Lung microvascular endothelial cell (primary cell): Measurements from ENCODE around the gene TBC1D10A. TPM values are rescaled to one million over a fixed set of nuclear protein-coding genes. Genes with fewer than 3 reads are reported as not detected.

Source experiments
- DNase-seq, 2 donors: peaks; one replicate each; pipeline versions ENCODE4 v3.0.0 to v3.0.0-alpha.2; 2010; ENCODE audit warnings: low read depth in 2 of 2
- total RNA-seq: library from RNA; depleted of rRNA; stranded (reverse); fragments of >200 nt; gene quantifications from 2 replicates; pipeline ENCODE4 v1.2.1, GENCODE V29; 2014

TBC1D10A gene
- total RNA-seq, 1 donor from 2014 or later: 8.9 TPM

DNA sequence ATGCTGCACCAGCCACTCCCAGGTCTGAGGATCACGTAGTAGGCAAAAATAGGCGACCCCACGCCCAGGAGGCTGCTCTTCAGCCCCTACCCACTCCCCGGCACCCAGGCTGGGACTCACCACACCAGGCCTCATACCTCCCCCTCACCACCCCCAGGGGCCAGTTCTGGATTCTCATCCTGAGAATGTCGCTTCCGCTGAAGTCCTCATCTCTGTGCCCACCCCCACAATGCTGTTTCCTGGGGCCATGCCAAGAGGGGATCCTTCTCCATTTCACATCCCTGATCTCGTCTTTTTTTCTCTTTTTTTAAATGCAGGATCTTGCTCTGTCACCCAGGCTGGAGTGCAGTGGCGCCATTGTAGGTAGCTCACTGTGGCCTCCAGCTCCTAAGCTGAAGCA, 58.4 kb downstream of the TBC1D10A start:
- no peak for DNase-seq

DNA sequence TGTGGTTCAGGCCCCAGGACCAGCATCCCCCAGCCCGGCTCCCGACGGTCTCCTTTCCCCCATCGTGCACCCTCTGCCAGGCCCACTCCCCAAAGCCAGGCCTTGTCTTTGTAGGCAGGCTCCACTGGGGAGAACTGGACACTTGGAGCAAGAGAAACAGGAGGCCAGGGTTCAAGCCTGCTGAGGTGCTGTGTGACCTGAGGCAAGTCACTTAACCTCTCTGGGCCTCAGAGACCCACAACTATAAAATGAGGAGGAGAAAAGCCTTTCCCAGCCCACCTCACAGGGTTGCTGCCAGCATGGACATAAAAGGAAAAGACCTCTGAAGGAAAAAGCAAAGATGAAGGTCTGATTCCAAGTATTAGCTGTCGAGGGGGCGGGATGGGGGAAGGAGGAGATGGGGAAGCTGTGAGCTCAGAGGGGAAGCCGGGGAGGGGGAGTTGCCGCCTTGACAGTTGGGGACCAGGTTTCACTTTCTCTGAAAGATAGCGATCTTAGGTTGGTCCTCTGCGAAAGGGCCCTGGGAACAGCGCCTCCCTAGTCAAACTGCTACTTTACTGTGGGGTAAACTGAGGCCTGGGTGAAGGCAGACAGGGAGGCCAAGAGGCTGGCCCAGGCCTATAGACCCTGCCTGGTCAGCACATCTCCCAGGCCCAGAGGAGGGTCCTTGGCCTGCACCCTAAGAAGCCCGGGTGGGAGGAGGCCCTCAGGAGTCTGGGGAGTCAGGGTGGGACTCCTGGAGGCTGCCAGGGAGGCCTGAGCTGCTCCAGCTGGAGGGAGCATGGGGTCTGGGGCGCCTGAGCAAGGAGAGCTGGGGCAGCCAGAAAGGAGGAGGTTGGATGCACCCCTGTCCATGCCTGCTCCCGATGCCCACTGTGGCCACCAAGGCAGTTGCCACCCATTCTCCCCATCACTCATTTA, 59.1 kb downstream of the TBC1D10A start:
- DNase-seq: no peak

DNA sequence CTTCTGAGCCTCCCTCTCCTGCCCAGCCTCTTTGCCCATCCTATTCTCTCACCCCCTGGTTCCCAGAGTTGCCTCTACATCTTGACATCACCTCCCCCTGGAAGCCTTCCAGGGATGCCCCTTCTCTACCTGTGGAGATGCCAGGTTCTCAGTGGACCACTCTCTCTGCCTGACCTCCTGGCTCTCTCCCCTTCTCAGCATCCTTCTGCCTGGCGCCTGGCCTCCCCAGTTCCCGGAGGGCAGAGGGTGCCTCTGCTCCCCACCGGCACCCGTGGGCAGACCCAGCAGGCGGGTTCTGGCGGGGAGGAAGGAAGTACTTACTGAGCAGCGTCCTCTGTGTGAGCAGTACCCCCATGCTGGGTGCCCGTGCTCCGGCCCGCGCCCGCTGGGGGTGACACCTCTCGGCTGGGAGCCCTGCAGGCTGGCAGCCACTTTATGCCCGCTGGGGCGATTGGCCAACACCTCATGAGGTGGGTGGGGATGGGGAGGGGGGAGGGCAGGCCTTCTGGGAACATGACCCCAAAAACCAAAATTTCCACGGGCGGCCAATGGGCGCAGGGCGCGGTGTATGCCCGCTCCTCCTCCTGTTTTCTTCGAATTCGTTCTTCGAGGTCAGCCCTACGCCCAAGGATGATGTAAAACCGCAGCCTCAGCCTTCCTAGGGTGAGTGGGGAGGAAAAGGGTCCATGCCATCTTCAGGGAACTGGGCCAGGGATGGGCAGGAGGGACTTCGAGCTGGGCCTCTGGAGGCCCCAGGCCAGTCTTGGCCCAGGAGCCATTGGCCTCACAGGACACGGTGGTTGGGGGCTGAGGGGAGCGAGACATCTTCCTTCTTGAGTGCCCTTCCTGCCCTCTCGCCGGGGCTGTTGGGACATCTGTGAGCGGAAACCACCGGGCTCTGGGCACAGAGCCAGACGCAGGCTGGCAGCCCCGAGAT, 60.0 kb downstream of the TBC1D10A start, which contains the start of gene OSM:
TSS of gene OSM (minus strand) at position 407 of the 937 bp plus-strand sequence. CDS start at position 355, 52 bp downstream.
- peak in 1 of 2 donors; percentile 34 for DNase-seq

DNA sequence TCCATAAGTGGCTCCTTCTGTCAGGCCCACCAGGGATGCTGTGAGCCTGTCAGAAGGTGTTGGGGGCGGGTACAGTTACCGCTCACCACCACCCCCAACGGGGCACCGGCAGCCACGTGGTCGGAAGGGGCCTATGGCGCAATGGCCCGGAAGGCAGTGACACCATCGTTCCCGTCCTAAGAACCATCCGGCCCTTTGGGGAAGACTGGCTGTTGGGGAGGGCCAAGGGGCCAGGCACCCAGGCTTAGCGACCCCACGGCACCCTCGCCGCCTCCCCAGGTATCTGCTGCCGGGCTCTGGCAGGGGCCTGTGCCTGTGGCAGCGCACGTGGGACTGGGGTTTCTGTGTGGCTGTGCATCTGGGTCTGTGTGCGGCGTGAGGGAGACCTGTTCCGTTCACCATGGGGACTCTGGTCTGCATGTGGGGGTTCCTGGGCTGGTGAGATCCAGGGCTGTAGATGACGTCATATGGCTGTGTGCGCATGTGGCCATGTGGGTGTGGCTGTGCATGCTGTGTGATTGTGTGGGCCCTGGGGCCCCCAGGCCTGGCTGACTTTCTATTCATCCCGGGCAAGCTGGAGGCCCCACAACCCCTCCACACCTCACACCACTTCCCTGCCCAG, 60.8 kb downstream of the TBC1D10A start:
- DNase-seq: no peak

DNA sequence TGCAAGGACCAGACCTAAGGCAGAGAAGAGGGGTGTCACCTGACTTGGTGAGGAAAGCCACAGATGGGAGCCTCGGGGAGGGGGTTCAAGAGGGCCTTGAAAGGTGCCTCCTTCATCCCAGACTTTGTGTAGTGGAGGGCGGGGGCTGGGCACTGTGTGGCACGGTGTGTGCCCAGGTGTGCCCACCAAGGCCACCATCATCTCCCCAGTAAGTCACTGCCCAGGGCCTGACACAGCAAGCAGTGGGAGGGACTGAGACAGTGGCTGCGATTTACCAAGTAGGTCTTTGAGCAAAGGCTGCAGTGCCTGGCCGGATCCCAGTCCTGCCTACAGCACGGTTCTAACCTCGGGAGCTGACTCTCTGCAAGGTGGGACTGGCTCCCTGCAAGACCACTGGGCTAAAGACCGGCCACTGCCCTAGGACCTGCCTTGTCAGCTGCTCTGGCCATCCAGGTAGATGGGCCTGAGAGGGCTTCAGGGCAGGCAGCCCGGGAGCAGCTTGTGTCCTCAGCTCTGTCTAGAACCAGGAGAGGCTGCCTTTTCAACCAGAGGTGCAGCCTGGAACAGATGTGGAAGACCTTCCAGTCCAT, 61.5 kb downstream of the TBC1D10A start:
- no peak for DNase-seq

DNA sequence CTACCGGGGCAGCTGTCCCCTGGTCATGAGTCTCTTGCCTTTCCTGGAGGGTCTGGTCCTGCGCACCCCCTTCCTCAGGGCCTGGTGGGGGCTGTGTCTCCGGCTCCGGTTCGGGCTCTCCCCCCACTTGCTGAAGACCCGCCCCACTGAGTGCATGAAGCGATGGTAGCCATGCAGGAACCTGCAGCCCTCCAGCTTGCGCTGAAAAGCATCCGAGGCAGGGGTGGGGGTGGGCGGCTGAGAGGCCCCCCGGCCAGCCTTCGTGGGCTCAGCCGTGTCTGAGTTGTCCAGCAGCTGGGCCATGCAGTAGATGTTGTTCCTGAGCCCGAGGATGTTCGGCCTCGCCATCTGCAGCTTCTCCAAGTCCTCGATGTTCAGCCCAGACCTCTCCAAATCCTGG, 62.9 kb downstream of the TBC1D10A start:
- no peak for DNase-seq

DNA sequence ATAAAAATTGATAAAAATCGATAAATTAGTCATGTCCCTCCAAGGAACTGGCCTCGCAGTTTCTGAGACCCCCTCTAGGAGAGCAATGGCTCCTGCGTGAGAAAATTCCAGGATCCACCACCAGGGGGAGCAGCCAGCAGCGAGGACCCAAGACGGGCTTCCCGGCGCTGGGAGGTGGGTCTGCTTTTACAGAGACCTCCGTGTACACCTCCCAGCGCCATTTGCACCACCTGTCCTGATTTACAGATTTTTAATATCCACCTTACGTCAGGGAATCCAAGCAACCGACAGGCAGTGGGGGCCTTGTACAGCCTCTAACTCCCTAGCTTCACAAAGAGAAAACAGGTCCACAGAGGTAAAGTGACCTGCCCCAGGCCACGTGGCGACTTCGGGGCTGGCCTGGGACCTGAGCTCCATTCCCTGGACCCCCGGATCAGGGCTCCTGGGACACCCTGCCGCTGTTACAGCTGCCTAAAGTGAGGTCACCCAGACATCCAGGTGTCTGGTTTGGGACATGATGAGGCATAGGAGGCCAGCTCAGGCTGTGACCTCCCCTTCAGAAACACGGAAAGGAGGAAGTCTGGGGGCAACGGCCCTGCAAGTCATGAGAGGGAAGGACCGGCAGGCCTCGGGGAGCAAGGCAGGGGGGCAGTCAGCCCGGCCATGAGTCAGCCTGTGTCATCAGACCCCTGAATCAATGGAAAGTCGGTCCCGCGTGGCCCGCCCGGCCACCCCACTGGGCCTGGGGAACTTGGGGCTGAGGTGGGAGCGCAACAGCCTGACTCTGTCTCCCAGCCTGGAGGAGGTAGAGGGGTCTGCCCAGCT, 63.6 kb downstream of the TBC1D10A start:
- DNase-seq: peak; percentile 67 to 74

DNA sequence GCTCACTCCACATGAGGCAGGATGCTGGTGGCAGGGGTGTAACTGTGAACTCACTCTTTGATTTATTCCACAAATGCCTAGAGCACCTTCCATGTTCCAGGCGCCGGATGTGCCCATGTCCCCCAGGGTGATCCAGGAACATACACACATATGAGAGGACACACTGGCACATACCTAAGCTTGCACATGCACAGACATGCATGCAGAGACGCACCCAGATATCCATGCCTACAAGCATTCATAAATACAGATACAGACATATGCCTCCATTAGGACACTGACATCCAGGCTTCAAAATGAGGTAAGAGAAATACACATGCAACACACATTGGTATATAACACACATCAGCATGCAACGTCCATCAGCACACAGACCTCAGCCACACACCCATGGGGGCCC, 64.6 kb downstream of the TBC1D10A start:
- DNase-seq: no peak

DNA sequence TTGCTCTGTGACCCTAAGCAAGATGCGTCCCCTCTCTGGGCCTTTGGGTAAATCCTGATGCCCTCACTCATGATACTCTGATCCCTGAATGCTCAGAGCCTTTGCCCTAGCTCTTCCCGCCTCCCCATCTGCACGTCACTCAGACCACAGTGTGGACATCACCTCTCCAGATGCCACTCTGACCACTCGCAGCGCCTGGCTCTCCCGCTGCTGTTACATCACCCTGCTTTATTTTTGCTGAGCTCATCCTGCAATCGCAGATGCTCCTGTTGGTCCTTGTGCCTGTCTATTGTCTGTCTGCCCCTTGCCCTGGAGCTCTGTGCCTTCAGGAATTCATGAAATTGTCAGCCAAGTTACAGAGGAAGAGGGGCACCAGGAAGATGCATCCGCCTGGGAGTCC, 65.6 kb downstream of the TBC1D10A start:
- no peak for DNase-seq

DNA sequence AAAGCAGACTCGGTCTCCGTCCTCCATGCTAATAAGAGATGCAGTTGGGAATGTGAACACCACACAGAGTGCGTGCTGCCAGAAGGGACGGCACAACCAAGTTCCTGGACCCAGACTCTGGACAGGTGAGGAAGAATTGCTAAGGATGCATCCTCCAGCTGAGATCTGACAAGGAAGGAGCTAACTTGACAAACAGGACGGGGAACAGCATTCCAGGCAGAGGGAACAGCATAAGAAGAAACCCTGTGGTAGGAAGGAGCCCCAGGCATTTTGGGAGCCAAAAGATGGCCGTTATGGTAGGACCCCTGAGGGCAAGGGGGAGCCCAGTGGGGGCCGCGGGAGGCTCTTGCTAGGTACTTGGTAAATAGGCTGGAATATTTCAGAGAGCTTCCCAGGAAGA, 66.1 kb downstream of the TBC1D10A start:
- DNase-seq: no peak

DNA sequence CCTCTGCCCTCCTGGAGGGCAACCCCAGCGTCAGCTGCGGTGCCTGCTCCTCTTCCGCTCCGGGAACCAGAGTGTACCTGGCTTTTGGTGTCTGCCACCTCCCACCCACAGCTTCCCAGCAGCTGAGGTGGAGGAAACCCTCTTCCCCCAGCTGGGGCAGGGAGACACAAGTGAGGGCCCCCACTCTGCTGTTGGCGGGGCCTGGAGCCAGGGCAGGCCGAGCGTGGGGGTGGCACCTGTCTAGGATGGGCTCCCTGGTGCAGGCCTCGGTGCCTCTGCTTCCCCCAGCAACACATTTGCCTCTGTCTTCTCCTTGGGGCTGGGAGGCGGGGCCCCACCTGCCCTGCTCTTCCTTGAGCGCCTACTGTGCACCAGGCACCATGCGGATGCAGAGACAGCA, 66.5 kb downstream of the TBC1D10A start:
- DNase-seq: no peak

DNA sequence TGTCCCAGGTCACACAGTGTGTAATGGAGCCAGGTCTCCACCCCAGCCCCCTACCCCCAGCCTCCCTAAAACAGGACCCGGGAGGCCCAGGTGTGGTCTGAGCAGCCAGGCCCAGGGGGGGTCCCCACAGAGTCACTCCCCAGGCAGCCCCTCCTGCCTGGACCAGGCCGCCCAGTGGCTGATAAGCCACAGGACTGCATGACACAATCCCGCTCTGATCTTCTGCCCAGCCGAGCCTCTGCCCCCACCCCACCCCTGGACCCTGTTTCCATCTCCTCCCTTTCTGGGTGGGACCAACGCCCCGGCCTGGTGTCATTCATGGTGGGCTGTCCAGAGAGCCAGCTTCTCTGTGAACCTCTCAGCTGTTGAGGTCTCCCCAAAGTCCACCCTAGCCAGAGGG, 72.4 kb downstream of the TBC1D10A start:
- no peak for DNase-seq

DNA sequence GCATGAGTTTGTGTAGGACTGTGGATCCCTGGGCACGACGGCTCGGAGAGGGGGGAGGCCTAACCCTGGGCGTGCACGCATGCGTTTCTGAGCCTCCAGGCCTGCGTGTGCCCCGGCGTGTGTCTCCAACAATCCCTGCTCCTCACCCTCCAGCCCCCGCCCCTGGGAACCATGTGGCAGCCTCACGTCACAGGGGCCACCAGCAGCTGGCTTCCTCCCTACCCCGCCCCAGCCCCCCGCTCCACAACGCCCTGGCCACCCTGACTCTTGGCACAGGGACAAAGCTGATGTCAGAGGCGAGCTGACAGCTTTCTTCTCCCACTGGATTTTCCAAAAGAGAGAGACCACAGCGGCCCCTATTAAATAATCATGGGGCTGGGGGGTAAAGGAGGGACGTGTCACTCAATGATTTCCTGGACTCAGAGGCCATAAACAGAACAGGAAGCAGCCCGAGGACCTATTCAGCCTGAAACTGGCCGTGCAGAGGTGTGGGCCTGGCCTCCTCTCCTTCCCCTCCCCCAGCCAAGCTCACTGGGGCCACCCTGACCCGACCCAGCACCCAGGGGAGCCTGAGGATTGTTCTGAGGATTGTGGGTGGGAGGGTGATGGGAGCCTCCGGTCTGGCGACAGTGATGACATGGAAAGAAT, 73.4 kb downstream of the TBC1D10A start:
- peak; percentile 72 to 77 for DNase-seq

DNA sequence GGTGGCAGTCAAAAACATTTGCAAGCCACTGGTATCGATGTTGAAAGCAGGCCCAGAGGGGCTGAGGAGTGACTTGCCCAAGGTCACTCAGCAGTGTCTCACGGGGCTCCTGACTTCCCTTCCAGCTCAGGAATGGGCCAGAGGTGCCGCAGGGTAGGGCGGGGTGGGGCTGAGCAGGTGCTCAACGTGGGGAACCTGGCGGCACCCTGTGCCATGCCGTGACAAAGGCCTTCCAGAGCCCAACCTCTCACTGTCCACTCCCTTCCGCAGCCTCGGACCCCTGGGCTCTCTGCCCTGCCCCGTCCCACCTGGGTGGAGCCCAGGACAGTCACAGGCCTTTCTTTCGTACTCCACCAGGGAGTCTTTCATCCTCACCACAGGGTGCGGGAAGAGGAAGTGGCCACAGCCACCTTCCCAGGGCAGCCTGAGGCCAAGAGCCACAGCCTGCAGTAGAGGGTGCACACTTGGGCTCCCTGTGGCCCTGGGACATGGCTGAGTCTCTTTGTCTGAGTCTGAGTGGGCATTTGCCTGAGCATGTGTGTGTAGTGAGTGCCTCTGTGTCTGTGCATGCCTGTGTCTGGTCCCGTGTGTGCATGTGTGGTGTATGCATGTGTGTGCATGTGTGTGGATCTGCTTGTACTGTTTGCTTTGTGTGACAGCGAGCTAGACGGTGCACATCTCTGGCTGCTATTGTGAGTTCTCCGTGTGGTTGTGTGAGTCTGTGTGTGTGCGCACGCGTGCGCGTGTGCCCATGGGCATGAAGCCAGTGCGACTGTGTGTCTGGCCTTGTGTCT, 74.1 kb downstream of the TBC1D10A start:
- DNase-seq: no peak

DNA sequence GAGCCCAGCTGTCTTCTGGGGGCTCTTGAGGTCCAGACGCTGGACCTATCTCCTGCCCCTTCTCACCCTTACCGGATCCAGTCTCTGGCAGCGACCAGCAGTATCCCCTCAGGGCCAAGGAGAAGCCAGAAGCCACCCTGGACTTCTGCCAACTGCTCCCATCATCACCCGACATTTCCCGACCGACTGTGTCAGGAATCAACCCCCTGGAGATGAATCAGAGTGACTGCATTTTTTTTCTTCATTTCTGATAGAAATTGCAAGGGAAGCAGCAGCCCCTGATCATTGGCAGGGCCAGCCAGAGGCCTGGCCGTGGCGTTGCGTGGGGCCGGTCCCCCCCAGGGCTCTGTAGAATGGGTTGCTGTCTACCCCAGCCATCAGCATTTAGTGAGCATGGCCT, 75.0 kb downstream of the TBC1D10A start:
- DNase-seq: peak in 1 of 2 donors; percentile 65

DNA sequence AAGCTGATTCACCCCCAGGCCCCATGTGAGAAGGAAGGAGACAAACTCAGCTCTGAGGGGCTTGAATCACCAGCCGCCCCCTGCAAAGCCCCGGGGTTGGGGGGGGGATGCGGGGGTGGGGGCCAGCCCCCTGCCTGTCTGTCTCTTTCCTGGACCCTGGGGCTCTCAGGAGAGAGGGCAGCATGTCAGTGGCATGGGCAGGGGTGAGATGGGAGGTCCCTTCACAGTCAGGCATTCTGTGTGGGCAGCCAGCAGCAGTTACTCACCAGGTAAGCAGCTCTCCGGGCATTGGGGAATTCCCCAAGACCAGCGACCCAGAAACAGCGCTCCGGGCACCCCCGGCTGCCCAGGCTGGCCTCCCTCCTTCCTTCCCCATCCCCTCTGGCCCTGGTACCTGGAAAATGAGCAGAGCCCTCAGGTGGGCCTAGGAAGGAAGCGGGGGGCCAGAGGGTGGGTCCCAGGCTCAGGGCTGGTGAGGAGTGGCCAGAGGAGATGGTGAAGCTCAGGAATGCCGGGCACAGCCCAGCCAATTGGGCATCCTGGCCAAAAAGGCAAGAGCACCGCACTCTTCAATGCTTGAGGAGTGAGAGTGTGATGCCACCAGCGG, 76.0 kb downstream of the TBC1D10A start:
- DNase-seq: peak in 1 of 2 donors; percentile 39

DNA sequence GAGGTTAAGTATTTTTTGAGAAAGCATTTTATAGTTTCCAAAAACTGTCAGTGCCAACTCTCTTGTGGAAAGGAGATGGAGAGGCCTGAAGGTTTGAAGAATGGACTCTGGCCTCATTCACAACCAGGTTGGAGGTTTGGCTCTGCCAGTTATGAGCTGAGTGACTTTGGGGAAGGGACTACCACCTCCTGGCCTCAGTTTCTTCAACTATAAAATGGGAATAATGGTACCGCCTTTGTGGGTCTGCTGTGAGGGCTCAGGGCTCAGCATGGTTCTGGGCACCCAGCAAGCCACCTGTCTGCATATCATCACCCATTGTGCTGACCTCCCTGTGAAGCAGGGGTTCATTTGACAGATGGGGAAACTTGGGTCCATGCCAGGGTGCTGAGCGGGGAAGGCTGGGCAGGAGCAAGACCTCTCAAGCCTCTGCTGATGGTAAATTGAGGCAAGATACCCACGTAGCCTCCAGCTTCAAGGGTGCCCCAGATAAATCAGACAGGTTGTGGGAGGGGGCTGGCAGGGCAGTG, 76.6 kb downstream of the TBC1D10A start:
- no peak for DNase-seq
